DOHH2 (cell line): Measurements from ENCODE around the gene ATP12A.

Experiments used
- H3F3A ChIP-seq: fragments of 200-600 bp; sonication (generic), shearing (Covaris generic); 2 replicates; pipeline ENCODE4 v1.6.0; 2016; ENCODE audit warnings: antibody characterized with exemption, mild to moderate bottlenecking; ENCODE audit not compliant: control insufficient read depth, insufficient read depth
- H3K27ac ChIP-seq: fragments of 200-600 bp; sonication (generic); 2 replicates; pipeline ENCODE4 v1.5.1; 2014; ENCODE audit warnings: low read depth, mild to moderate bottlenecking, low read length, moderate library complexity
- H3K27me3 ChIP-seq: fragments of 200-600 bp; sonication (generic); 2 replicates; pipeline ENCODE4 v1.6.1; 2014; ENCODE audit warnings: mild to moderate bottlenecking, low read length, mixed read lengths; ENCODE audit not compliant: control insufficient read depth
- H3K36me3 ChIP-seq: fragments of 200-600 bp; sonication (generic); 2 replicates; pipeline ENCODE4 v1.6.1; 2014; ENCODE audit warnings: mild to moderate bottlenecking, low read length, moderate library complexity, mixed read lengths; ENCODE audit not compliant: control insufficient read depth
- H3K4me1 ChIP-seq: fragments of 200-600 bp; sonication (generic); 2 replicates; pipeline ENCODE4 v1.6.1; 2014; ENCODE audit warnings: mild to moderate bottlenecking, low read length, mixed read lengths; ENCODE audit not compliant: control insufficient read depth
- H3K4me2 ChIP-seq: fragments of 200-600 bp; sonication (generic); 2 replicates; pipeline ENCODE4 v1.6.0; 2014; ENCODE audit warnings: mild to moderate bottlenecking, low read length, moderate library complexity
- H3K4me3 ChIP-seq: fragments of 200-600 bp; sonication (generic); 2 replicates; pipeline ENCODE4 v1.5.1; 2014; ENCODE audit warnings: mild to moderate bottlenecking, low read length, mixed read lengths
- H3K79me2 ChIP-seq: fragments of 200-600 bp; sonication (generic); 2 replicates; pipeline ENCODE4 v1.6.1; 2014; ENCODE audit warnings: mild to moderate bottlenecking, low read length, mixed read lengths; ENCODE audit not compliant: control insufficient read depth
- H3K9me2 ChIP-seq: fragments of 200-600 bp; sonication (generic); replicated peaks from 2 replicates; pipeline ENCODE4 v1.6.1; 2014; ENCODE audit warnings: mild to moderate bottlenecking, low read length, mixed read lengths; ENCODE audit not compliant: control insufficient read depth
- H3K9me3 ChIP-seq: fragments of 200-600 bp; sonication (generic); 2 replicates; pipeline ENCODE4 v1.6.1; 2014; ENCODE audit warnings: antibody characterized with exemption, low read length, mixed read lengths; ENCODE audit not compliant: control insufficient read depth, insufficient read depth
- H4K20me1 ChIP-seq: fragments of 200-600 bp; sonication (generic); 2 replicates; pipeline ENCODE4 v1.6.0; 2014; ENCODE audit warnings: low read depth, mild to moderate bottlenecking, antibody characterized with exemption, low read length, moderate library complexity; ENCODE audit not compliant: control insufficient read depth, insufficient read depth
- CTCF ChIP-seq: fragments of 200-600 bp; sonication (generic); IDR thresholded peaks from one replicate; pipeline ENCODE4 v1.5.1; 2014; ENCODE audit warnings: antibody characterized with exemption, mild to moderate bottlenecking, low read depth, low read length; ENCODE audit not compliant: poor library complexity, severe bottlenecking
- EZH2phosphoT487 ChIP-seq: fragments of 200-600 bp; sonication (generic); IDR thresholded peaks from 2 replicates; pipeline ENCODE4 v1.6.1; 2017; ENCODE audit warnings: borderline replicate concordance, mild to moderate bottlenecking, antibody characterized with exemption, low read length, moderate library complexity, mixed read lengths

ATP12A gene

DNA sequence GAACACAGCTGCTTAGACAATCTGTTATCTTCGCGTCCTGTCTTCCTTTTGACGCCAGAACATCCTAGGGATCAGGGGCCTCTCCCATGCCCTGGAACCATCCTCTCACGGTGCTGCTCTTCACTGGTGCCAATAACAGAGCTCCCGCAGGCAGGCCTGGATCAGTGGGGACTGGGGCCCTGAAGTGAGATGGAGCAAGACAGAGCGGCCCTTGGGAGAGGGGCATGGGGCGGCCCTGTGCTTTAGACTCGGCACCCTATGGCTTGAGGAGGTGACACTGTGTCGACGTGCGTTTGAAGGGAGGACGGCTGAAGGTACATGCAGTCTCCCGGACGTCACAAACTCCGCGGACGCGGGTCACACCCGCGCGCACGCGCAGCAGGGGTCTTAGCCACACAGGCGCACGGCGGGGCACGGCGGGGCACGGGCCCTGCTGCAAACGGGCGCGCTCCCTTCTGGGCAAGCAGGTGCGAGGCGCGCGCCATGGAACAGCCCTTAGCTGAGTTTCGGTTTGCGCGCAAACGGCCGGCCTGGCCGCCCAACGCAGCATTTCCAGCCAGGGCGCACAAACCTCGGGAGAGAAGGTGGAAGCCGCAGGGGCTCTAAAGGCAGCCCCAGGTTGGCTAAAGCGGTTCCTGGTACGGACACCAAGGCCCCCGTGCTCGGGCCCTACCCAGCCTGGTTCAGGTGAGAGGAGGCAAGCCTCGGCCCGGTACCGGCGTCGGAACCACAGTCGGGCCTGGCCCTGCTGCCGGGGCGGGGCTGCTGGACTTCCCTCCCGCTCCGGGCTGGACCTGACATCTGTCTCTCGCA is 67.2 kb downstream of the ATP12A start:
- no peaks in the 10 kb centered on the region for H3K4me1 ChIP-seq
- H3K27me3 ChIP-seq = peaks cover 8% of the 10 kb centered on the region
- H4K20me1 ChIP-seq = no peaks in the 10 kb centered on the region
- H3K4me3 ChIP-seq = no peak overlapping the region
- H3K9me3 ChIP-seq = no peaks in the 10 kb centered on the region
- no peaks in the 10 kb centered on the region for H3K9me2 ChIP-seq
- H3F3A ChIP-seq = no peaks in the 10 kb centered on the region
- no peak overlapping the region for H3K4me2 ChIP-seq
- TF ChIP-seq CTCF (no peak), EZH2phosphoT487 (no peak)
- H3K36me3 ChIP-seq = no peaks in the 10 kb centered on the region
- no peak overlapping the region for H3K27ac ChIP-seq
- H3K79me2 ChIP-seq = no peaks in the 10 kb centered on the region

GRCh38 chr13:24748061-24748400 is 67.8 kb downstream of the ATP12A start:
- no peaks in the 10 kb centered on the region for H3K9me2 ChIP-seq
- H3K4me2 ChIP-seq = no peak overlapping the region
- no peaks in the 10 kb centered on the region for H3F3A ChIP-seq
- no peaks in the 10 kb centered on the region for H4K20me1 ChIP-seq
- H3K4me1 ChIP-seq = no peaks in the 10 kb centered on the region
- TF ChIP-seq EZH2phosphoT487 = no peak
- H3K4me3 ChIP-seq = no peak overlapping the region
- H3K9me3 ChIP-seq = no peaks in the 10 kb centered on the region
- H3K36me3 ChIP-seq = no peaks in the 10 kb centered on the region
- no peaks in the 10 kb centered on the region for H3K79me2 ChIP-seq
- H3K27me3 ChIP-seq = peaks cover 8% of the 10 kb centered on the region
- no peak overlapping the region for H3K27ac ChIP-seq

- no peaks in the 10 kb centered on the region for H3K36me3 ChIP-seq
- H3K27me3 ChIP-seq = peaks cover 7% of the 10 kb centered on the region; the same call in 1 of the 2 replicates
- H4K20me1 ChIP-seq = no peaks in the 10 kb centered on the region
- no peak overlapping the region for H3K4me2 ChIP-seq
- no peaks in the 10 kb centered on the region for H3F3A ChIP-seq
- no peaks in the 10 kb centered on the region for H3K4me1 ChIP-seq
- H3K79me2 ChIP-seq = no peaks in the 10 kb centered on the region
- H3K9me2 ChIP-seq = no peaks in the 10 kb centered on the region
- H3K4me3 ChIP-seq = no peak overlapping the region
- TF ChIP-seq EZH2phosphoT487 (no peak), CTCF (no peak)
- H3K27ac ChIP-seq = no peak overlapping the region
- H3K9me3 ChIP-seq = no peaks in the 10 kb centered on the region
Observed at GRCh38 chr13:24759197-24759596, 79.0 kb downstream of the ATP12A start.
